Brain microvascular endothelial cell (primary cell): ENCODE data around the gene CD160.

ENCODE experiments used
- DNase-seq: peaks from one replicate; pipeline ENCODE4 v3.0.0-alpha.2; 2020
- H3K27ac ChIP-seq: fragments of 250-450 bp; sonication (Bioruptor Pico); 2 replicates; pipeline ENCODE4 v1.5.1; 2020; ENCODE audit warnings: mild to moderate bottlenecking, moderate library complexity
- H3K27me3 ChIP-seq: fragments of 250-450 bp; sonication (Bioruptor Pico); replicated peaks from 2 replicates; pipeline ENCODE4 v1.5.1; 2020; ENCODE audit warnings: mild to moderate bottlenecking
- H3K36me3 ChIP-seq: fragments of 250-450 bp; sonication (Bioruptor Pico); replicated peaks from 2 replicates; pipeline ENCODE4 v1.5.1; 2020; ENCODE audit warnings: mild to moderate bottlenecking
- H3K4me3 ChIP-seq: 2 replicates; pipeline ENCODE4 v1.5.1; 2011; ENCODE audit warnings: low read depth, mild to moderate bottlenecking, control low read depth, low read length, moderate library complexity
- CTCF ChIP-seq: IDR thresholded peaks from 2 replicates; pipeline ENCODE4 v1.5.1; 2011; ENCODE audit warnings: low read depth, mild to moderate bottlenecking, moderate library complexity, low read length, control low read depth, inconsistent platforms; ENCODE audit errors: missing control alignments
- in situ Hi-C: cut with HindIII; loops from 2 replicates; pipeline ENCODE4 v1.10.0; 2017; ENCODE audit warnings: low sequenced_read_pairs, low pct_ligation_motif_present

The CD160 gene

GRCh38 chr1:145689922-145690321 lies 29.4 kb upstream of the CD160 start:
- Histone ChIP-seq H3K27ac (no peak overlapping the region), H3K4me3 (no peak overlapping the region), H3K27me3 (no peaks in the 10 kb centered on the region), H3K36me3 (no peaks in the 10 kb centered on the region)
- in situ Hi-C loops = no loop called here
- no peak for DNase-seq
- TF ChIP-seq CTCF = no peak

- TF ChIP-seq CTCF = no peak
- no peaks in the 10 kb centered on the region for H3K36me3 ChIP-seq
- DNase-seq = peak; percentile 55
- peak overlapping the region; percentile 48 for H3K27ac ChIP-seq
- H3K4me3 ChIP-seq = no peak overlapping the region
- no peaks in the 10 kb centered on the region for H3K27me3 ChIP-seq
- in situ Hi-C loops = no loop called here
Measured at GRCh38 chr1:145690587-145691558, 28.4 kb upstream of the CD160 start.

- H3K27ac ChIP-seq = no peak overlapping the region
- no peak for TF ChIP-seq CTCF
- no peak overlapping the region for H3K4me3 ChIP-seq
- H3K36me3 ChIP-seq = no peaks in the 10 kb centered on the region
- no peaks in the 10 kb centered on the region for H3K27me3 ChIP-seq
- in situ Hi-C loops = no loop called here
- DNase-seq = no peak
Measured at GRCh38 chr1:145692785-145693443, 26.4 kb upstream of the CD160 start.

GRCh38 chr1:145695821-145696629 lies 23.3 kb upstream of the CD160 start:
- no peaks in the 10 kb centered on the region for H3K36me3 ChIP-seq
- no peaks in the 10 kb centered on the region for H3K27me3 ChIP-seq
- TF ChIP-seq CTCF = no peak
- DNase-seq = no peak
- no peak overlapping the region for H3K27ac ChIP-seq
- in situ Hi-C loops = no loop called here
- H3K4me3 ChIP-seq = no peak overlapping the region

GRCh38 chr1:145696630-145696960 lies 22.7 kb upstream of the CD160 start:
- in situ Hi-C loops = no loop called here

More at GRCh38 chr1:145696630-145696960, 22.7 kb upstream of the CD160 start:
- TF ChIP-seq CTCF = no peak
- H3K4me3 ChIP-seq = no peak overlapping the region
- no peak for DNase-seq
- H3K36me3 ChIP-seq = no peaks in the 10 kb centered on the region
- H3K27me3 ChIP-seq = no peaks in the 10 kb centered on the region
- no peak overlapping the region for H3K27ac ChIP-seq
